NB4 (cell line): Measurements from ENCODE around the gene PDE11A.

Experiments used
- CTCF ChIP-seq: IDR thresholded peaks from one replicate; pipeline ENCODE4 v1.5.1; 2012; ENCODE audit warnings: low read depth, low read length
- MAX ChIP-seq: IDR thresholded peaks from 2 replicates; pipeline ENCODE4 v1.6.1; 2011; ENCODE audit warnings: low read depth, low read length
- MYC ChIP-seq: IDR thresholded peaks from 2 replicates; pipeline ENCODE4 v1.6.1; 2011; ENCODE audit warnings: low read depth, low read length
- POLR2A ChIP-seq: IDR thresholded peaks from 2 replicates; pipeline ENCODE4 v1.6.1; 2011; ENCODE audit warnings: mild to moderate bottlenecking; ENCODE audit not compliant: insufficient read length; ENCODE audit errors: extremely low read depth

GRCh38 chr2:177830881-177831386 lies 241.6 kb downstream of the PDE11A start:
- TF ChIP-seq MAX = no peak
- no peak for TF ChIP-seq CTCF
- TF ChIP-seq POLR2A = no peak
- TF ChIP-seq MYC = no peak
